Measurements from ENCODE around the gene ADRA2B. TPM values are rescaled to one million over a fixed set of nuclear protein-coding genes. Genes with fewer than 3 reads are reported as not detected.

Gene ADRA2B
- total and polyA plus RNA-seq, 2 donors (not counting 3 experiments of a cell fraction or from before 2014, with no cell fraction given): not detected

GRCh38 chr2:96083989-96084857, 32.1 kb downstream of the ADRA2B start:
- intact Hi-C loops (cut with micrococcal nuclease): no loop called here
- dilution Hi-C loops (cut with MboI; ENCODE audit: extremely low pct_ligation_motif_present, low sequenced_read_pairs): no loop called here
- no TSS peak for BruUV-seq (replicated peaks)

More at GRCh38 chr2:96083989-96084857, 32.1 kb downstream of the ADRA2B start:
- H3K9ac ChIP-seq (replicated peaks; ENCODE audit: extremely low read depth, insufficient read depth, low read length): no peak overlapping the region
- CTCF ChIA-PET: no interaction called here
- H3K27me3 ChIP-seq (ENCODE audit: control insufficient read depth in 2 of 2, insufficient read depth in 2 of 2, low read length in 2 of 2): peaks cover 2 to 4% of the 10 kb centered on the region in 2 experiments
- no peaks in the 10 kb centered on the region for H3K79me2 ChIP-seq (ENCODE audit: control insufficient read depth, insufficient read depth, low read length)
- POLR2A ChIA-PET: no interaction called here
- no peak for TF ChIP-seq POLR2A (IDR thresholded peaks at IDR 0.05; ENCODE audit: low read depth, low read length)
- no peak for TF ChIP-seq POLR2AphosphoS5 (IDR thresholded peaks at IDR 0.05; ENCODE audit: insufficient read depth, low read depth, low read length)
- no peak for TF ChIP-seq MYC (IDR thresholded peaks at IDR 0.05; ENCODE audit: low read depth, low read length)
- TF ChIP-seq GATA2 (IDR thresholded peaks at IDR 0.05; ENCODE audit: insufficient read depth, insufficient read length, low read depth, low read length): no peak
- TF ChIP-seq MAX (IDR thresholded peaks at IDR 0.05; ENCODE audit: insufficient read depth, insufficient read length): no peak
- TF ChIP-seq, protein P1, sequence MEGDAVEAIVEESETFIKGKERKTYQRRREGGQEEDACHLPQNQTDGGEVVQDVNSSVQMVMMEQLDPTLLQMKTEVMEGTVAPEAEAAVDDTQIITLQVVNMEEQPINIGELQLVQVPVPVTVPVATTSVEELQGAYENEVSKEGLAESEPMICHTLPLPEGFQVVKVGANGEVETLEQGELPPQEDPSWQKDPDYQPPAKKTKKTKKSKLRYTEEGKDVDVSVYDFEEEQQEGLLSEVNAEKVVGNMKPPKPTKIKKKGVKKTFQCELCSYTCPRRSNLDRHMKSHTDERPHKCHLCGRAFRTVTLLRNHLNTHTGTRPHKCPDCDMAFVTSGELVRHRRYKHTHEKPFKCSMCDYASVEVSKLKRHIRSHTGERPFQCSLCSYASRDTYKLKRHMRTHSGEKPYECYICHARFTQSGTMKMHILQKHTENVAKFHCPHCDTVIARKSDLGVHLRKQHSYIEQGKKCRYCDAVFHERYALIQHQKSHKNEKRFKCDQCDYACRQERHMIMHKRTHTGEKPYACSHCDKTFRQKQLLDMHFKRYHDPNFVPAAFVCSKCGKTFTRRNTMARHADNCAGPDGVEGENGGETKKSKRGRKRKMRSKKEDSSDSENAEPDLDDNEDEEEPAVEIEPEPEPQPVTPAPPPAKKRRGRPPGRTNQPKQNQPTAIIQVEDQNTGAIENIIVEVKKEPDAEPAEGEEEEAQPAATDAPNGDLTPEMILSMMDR (IDR thresholded peaks at IDR 0.05; ENCODE audit: extremely low read depth in 1 of 2, insufficient read depth in 1 of 2, low read depth in 1 of 2, low read length in 2 of 2): no peak
- TF ChIP-seq JUN (IDR thresholded peaks at IDR 0.05; ENCODE audit: borderline replicate concordance, insufficient read depth, insufficient read length, low read depth): no peak
- no peak for TF ChIP-seq FOS (IDR thresholded peaks at IDR 0.05; ENCODE audit: borderline replicate concordance, insufficient read depth, low read length)
- no peak for TF ChIP-seq EZH2 (IDR thresholded peaks at IDR 0.05; ENCODE audit: borderline replicate concordance, low read depth, low read length, severe bottlenecking)
- no peak overlapping the region for H3K4me2 ChIP-seq (ENCODE audit: insufficient read depth, low read length)
- no peak overlapping the region for H3K4me3 ChIP-seq (replicated peaks in 1 of 3; ENCODE audit: insufficient read depth in 1 of 3, low read depth in 1 of 3, low read length in 3 of 3)
- no peak overlapping the region for H2AFZ ChIP-seq (ENCODE audit: low read depth, low read length)
- no peaks in the 10 kb centered on the region for H3K4me1 ChIP-seq (ENCODE audit: control insufficient read depth, extremely low read depth, insufficient read depth, low read length)
- H4K20me1 ChIP-seq (replicated peaks; ENCODE audit: control insufficient read depth, extremely low read depth, insufficient read depth, low read length): no peaks in the 10 kb centered on the region
- no peak for DNase-seq (ENCODE audit: low read depth, low spot score)
- H3K27ac ChIP-seq (ENCODE audit: insufficient read depth, low read depth, low read length): no peak overlapping the region
- FAIRE-seq: no peak
- no peaks in the 10 kb centered on the region for H3K9me1 ChIP-seq (replicated peaks; ENCODE audit: control insufficient read depth, extremely low read depth, insufficient read depth, low read length)
- H3K36me3 ChIP-seq (ENCODE audit: control insufficient read depth in 2 of 2, extremely low read depth in 1 of 2, insufficient read depth in 2 of 2, low read length in 2 of 2): no peaks in the 10 kb centered on the region
- H3K9me3 ChIP-seq (replicated peaks; ENCODE audit: control insufficient read depth, insufficient read depth, low read length): no peaks in the 10 kb centered on the region

Data from endothelial cell of umbilical vein (primary cell).